B cell (primary cell): ENCODE data around the gene OR1L1. TPM values are rescaled to one million over a fixed set of nuclear protein-coding genes. Genes with fewer than 3 reads are reported as not detected.

ENCODE experiments used
- ATAC-seq: fragments of 200-7000 bp; cut with Tn5 transposase; one replicate; pipeline ENCODE4 v1.10.0; 2021; ENCODE audit warnings: low read depth, mild to moderate bottlenecking, moderate number of reproducible peaks, moderate library complexity
- CTCF ChIA-PET: fragments of 350-600 bp; sonication (Branson Sonifier 250); formaldehyde crosslinking; loops from one replicate; lab custom pipeline; 2021; ENCODE audit warnings: antibody characterized with exemption, inconsistent platforms; lab: Charles Lee
- POLR2A ChIA-PET: fragments of 350-600 bp; sonication (Branson Sonifier 250); formaldehyde crosslinking; loops from one replicate; lab custom pipeline; 2021; ENCODE audit warnings: antibody characterized with exemption; lab: Charles Lee
- DNase-seq: peaks from one replicate; pipeline ENCODE4 v3.0.0; 2013
- H2AFZ ChIP-seq: 2 replicates; pipeline ENCODE4 v1.6.1; 2012; ENCODE audit warnings: mild to moderate bottlenecking, low read depth, low read length; ENCODE audit not compliant: insufficient read depth, poor library complexity, severe bottlenecking
- H3K27ac ChIP-seq, 2 donors: 1 replicate in 1 of 2; 2 replicates in 1 of 2; pipeline ENCODE4 v1.5.1; 2012 to 2013; ENCODE audit warnings: low read length in 2 of 2, mild to moderate bottlenecking in 2 of 2, moderate library complexity in 1 of 2
- H3K27me3 ChIP-seq, 4 experiments: fragments of 200-600 bp in 1 of 4; sonication (generic) in 1 of 4; replicated peaks in 1 of 4; 1 replicate in 2 of 4; 2 replicates in 2 of 4; pipeline versions ENCODE4 v1.6.1 to v1.7.0; 2013 to 2016; ENCODE audit warnings: low read length in 3 of 4, mild to moderate bottlenecking in 2 of 4, mixed read lengths in 1 of 4, moderate library complexity in 1 of 4; ENCODE audit not compliant: insufficient read depth in 4 of 4, control insufficient read depth in 3 of 4; ENCODE audit errors: control extremely low read depth in 1 of 4
- H3K36me3 ChIP-seq, 2 experiments: replicated peaks in 1 of 2; 1 replicate in 1 of 2; 2 replicates in 1 of 2; pipeline versions ENCODE4 v1.6.1 to v1.7.1; 2013; ENCODE audit warnings: low read length in 1 of 2; ENCODE audit not compliant: insufficient read depth in 2 of 2, control insufficient read depth in 1 of 2; ENCODE audit errors: control extremely low read depth in 1 of 2, extremely low read depth in 1 of 2
- H3K4me1 ChIP-seq, 2 donors: fragments of 200-600 bp in 1 of 2; sonication (generic) in 1 of 2; 1 replicate in 1 of 2; 2 replicates in 1 of 2; pipeline versions ENCODE4 v1.5.1 to v1.6.1; 2013 to 2017; ENCODE audit warnings: low read length in 2 of 2; ENCODE audit not compliant: control insufficient read depth in 2 of 2, insufficient read depth in 2 of 2
- H3K4me2 ChIP-seq: replicated peaks from 2 replicates; pipeline ENCODE3; 2012; ENCODE audit warnings: mild to moderate bottlenecking, low read depth, low read length; ENCODE audit not compliant: poor library complexity, severe bottlenecking
- H3K4me3 ChIP-seq, 5 experiments: fragments of 200-600 bp in 1 of 5; sonication (generic) in 1 of 5; 1 replicate in 3 of 5; 2 replicates in 2 of 5; pipeline versions ENCODE4 v1.5.1 to v1.7.0; 2011 to 2016; ENCODE audit warnings: low read length in 4 of 5, mild to moderate bottlenecking in 4 of 5, low read depth in 2 of 5, control low read depth in 1 of 5, moderate library complexity in 1 of 5; ENCODE audit not compliant: insufficient read depth in 1 of 5; ENCODE audit errors: control extremely low read depth in 1 of 5, extremely low read depth in 1 of 5
- H3K79me2 ChIP-seq: fragments of 200-600 bp; sonication (generic); one replicate; pipeline ENCODE4 v1.6.0; 2016; ENCODE audit warnings: low read length; ENCODE audit not compliant: control insufficient read depth, insufficient read depth
- H3K9ac ChIP-seq: fragments of 200-600 bp; sonication (generic); 2 replicates; pipeline ENCODE4 v1.6.1; 2017; ENCODE audit warnings: mild to moderate bottlenecking, low read length, moderate library complexity
- H3K9me3 ChIP-seq, 3 donors: one replicate each; pipeline versions ENCODE4 v1.6.1 to v1.7.1; 2013; ENCODE audit warnings: low read length in 2 of 3; ENCODE audit not compliant: control insufficient read depth in 2 of 3, insufficient read depth in 1 of 3; ENCODE audit errors: control extremely low read depth in 1 of 3
- H4K20me1 ChIP-seq: 2 replicates; pipeline ENCODE4 v1.6.0; 2012; ENCODE audit warnings: mild to moderate bottlenecking, low read length; ENCODE audit not compliant: insufficient read depth, control insufficient read depth, poor library complexity, severe bottlenecking
- H3K27ac Mint-ChIP-seq: one replicate; pipeline ENCODE4 v1.8.0; 2021; ENCODE audit warnings: mixed read lengths
- H3K27me3 Mint-ChIP-seq: one replicate; pipeline ENCODE4 v1.8.0; 2021; ENCODE audit warnings: mixed read lengths
- H3K4me1 Mint-ChIP-seq: one replicate; pipeline ENCODE4 v1.8.0; 2021; ENCODE audit warnings: mixed read lengths
- H3K4me3 Mint-ChIP-seq: one replicate; pipeline ENCODE4 v1.8.0; 2021; ENCODE audit warnings: mixed read lengths
- H3K9me3 Mint-ChIP-seq: one replicate; pipeline ENCODE4 v1.8.0; 2022; ENCODE audit warnings: mixed read lengths; ENCODE audit not compliant: insufficient read depth
- CTCF ChIP-seq: fragments of 200-600 bp; IDR thresholded peaks from one replicate; pipeline ENCODE4 v1.8.0; 2022; ENCODE audit warnings: antibody characterized with exemption, mild to moderate bottlenecking
- EZH2 ChIP-seq: IDR thresholded peaks from 2 replicates; pipeline ENCODE4 v1.6.1; 2012; ENCODE audit warnings: borderline replicate concordance, low read depth, mild to moderate bottlenecking, moderate library complexity, low read length; ENCODE audit not compliant: insufficient read depth, poor library complexity, severe bottlenecking
- WGBS: methylation state at CpG from one replicate; pipeline ENCODE4 v1.1.5; 2013; ENCODE audit warnings: missing lambda C conversion rate; ENCODE audit not compliant: insufficient coverage; 5-methylcytosine and 5-hydroxymethylcytosine counted together
- intact Hi-C: fragments of 100-400 bp; cut with micrococcal nuclease; formaldehyde crosslinking; loops from one replicate; pipeline ENCODE4 v1.10.0; 2022
- polyA plus RNA-seq: library from polyadenylated mRNA; depleted of rRNA; stranded (reverse); fragments of >200 nt; gene quantifications from 2 replicates; pipeline ENCODE4 v1.2.3, GENCODE V29; 2012
- total RNA-seq, 2 donors: library from RNA; stranded (reverse); fragments of 120-200 nt in 1 of 2; gene quantifications; 1 replicate in 1 of 2; 2 replicates in 1 of 2; pipeline versions ENCODE4 v1.2.3 to v1.2.4, GENCODE V29; 2013 to 2022

OR1L1 gene
- total and polyA plus RNA-seq, 2 donors (not counting 1 experiment from before 2014, with no cell fraction given), result not detected

- ATAC-seq, result no peak
- H3K9me3 ChIP-seq, result peaks cover 0 to 8% (median 7%) of the 10 kb centered on the region in 3 donors
- no peak overlapping the region for H2AFZ ChIP-seq
- intact Hi-C loops, result no loop called here
- DNase-seq, result no peak
- POLR2A ChIA-PET, result no interaction called here
- H3K4me3 ChIP-seq, result no peak overlapping the region
- H3K9me3 Mint-ChIP-seq, result peaks cover 2% of the 10 kb centered on the region
- no peaks in the 10 kb centered on the region for H3K36me3 ChIP-seq
- H4K20me1 ChIP-seq, result no peaks in the 10 kb centered on the region
- H3K4me1 Mint-ChIP-seq, result no peaks in the 10 kb centered on the region
- no peaks in the 10 kb centered on the region for H3K4me1 ChIP-seq
- H3K27ac Mint-ChIP-seq, result no peak overlapping the region
- H3K27me3 Mint-ChIP-seq, result peaks cover 26% of the 10 kb centered on the region
- no peak overlapping the region for H3K9ac ChIP-seq
- TF ChIP-seq CTCF (no peak), EZH2 (no peak)
- H3K27me3 ChIP-seq, result no peaks in the 10 kb centered on the region
- no peak overlapping the region for H3K4me2 ChIP-seq
- CTCF ChIA-PET, result no interaction called here
- H3K79me2 ChIP-seq, result no peaks in the 10 kb centered on the region
- H3K27ac ChIP-seq, result no peak overlapping the region
- no peak overlapping the region for H3K4me3 Mint-ChIP-seq
- 71% methylated on average over 1 of the region's 2 CpGs for WGBS
These were observed 11.0 kb downstream of the OR1L1 start for GRCh38 chr9:122672481-122672880.

GRCh38 chr9:122684851-122685250, 23.3 kb downstream of the OR1L1 start:
- Histone ChIP-seq H3K79me2 (no peaks in the 10 kb centered on the region), H4K20me1 (no peaks in the 10 kb centered on the region), H3K27me3 (peaks cover 0 to 3% (median 0%) of the 10 kb centered on the region in 4 experiments), H3K9ac (no peak overlapping the region), H3K27ac (no peak overlapping the region), H3K36me3 (no peaks in the 10 kb centered on the region), H3K4me1 (no peaks in the 10 kb centered on the region), H3K4me2 (no peak overlapping the region), H3K9me3 (peaks cover 2 to 22% (median 11%) of the 10 kb centered on the region in 3 donors), H3K4me3 (no peak overlapping the region), H2AFZ (no peak overlapping the region)
- Mint-ChIP-seq H3K27ac (no peak overlapping the region), H3K27me3 (peaks cover 24% of the 10 kb centered on the region), H3K9me3 (peaks cover 6% of the 10 kb centered on the region), H3K4me1 (no peaks in the 10 kb centered on the region), H3K4me3 (no peak overlapping the region)
- CTCF ChIA-PET, result no interaction called here
- intact Hi-C loops, result no loop called here
- ATAC-seq (no peak), DNase-seq (no peak)
- POLR2A ChIA-PET, result no interaction called here
- no peak for TF ChIP-seq EZH2
- no peak for TF ChIP-seq CTCF
